Loucy (cell line): ENCODE data around the gene PBX4.

Source experiments
- H2AFZ ChIP-seq: fragments of 200-600 bp; sonication (generic); 2 replicates; pipeline ENCODE4 v1.6.0; 2016; ENCODE audit warnings: antibody characterized with exemption, mild to moderate bottlenecking, low read length, moderate library complexity
- H3F3A ChIP-seq: fragments of 200-600 bp; 2 replicates; pipeline ENCODE4 v1.6.0; 2016; ENCODE audit warnings: antibody characterized with exemption, low read depth, mild to moderate bottlenecking
- H3K27me3 ChIP-seq: fragments of 200-600 bp; sonication (generic); 2 replicates; pipeline ENCODE4 v1.6.1; 2014; ENCODE audit warnings: low read length, mild to moderate bottlenecking; ENCODE audit not compliant: insufficient read depth, poor library complexity, severe bottlenecking
- H3K36me3 ChIP-seq: fragments of 200-600 bp; sonication (generic); 2 replicates; pipeline ENCODE4 v1.6.1; 2016; ENCODE audit warnings: low read length; ENCODE audit not compliant: insufficient read depth
- H3K4me1 ChIP-seq: fragments of 200-600 bp; sonication (generic); 2 replicates; pipeline ENCODE4 v1.5.1; 2014; ENCODE audit warnings: low read length, mild to moderate bottlenecking; ENCODE audit not compliant: insufficient read depth, poor library complexity, severe bottlenecking
- H3K4me2 ChIP-seq: fragments of 200-600 bp; sonication (generic); 2 replicates; pipeline ENCODE4 v1.6.0; 2014; ENCODE audit warnings: antibody characterized with exemption, low read length, low read depth, mild to moderate bottlenecking; ENCODE audit not compliant: poor library complexity, severe bottlenecking
- H3K4me3 ChIP-seq: fragments of 200-600 bp; sonication (generic); 2 replicates; pipeline ENCODE4 v1.5.1; 2014; ENCODE audit warnings: low read length, mild to moderate bottlenecking, mixed read lengths; ENCODE audit not compliant: poor library complexity, severe bottlenecking
- H3K79me2 ChIP-seq: fragments of 200-600 bp; sonication (generic); 2 replicates; pipeline ENCODE4 v1.6.1; 2014; ENCODE audit warnings: low read length; ENCODE audit not compliant: insufficient read depth
- H3K9ac ChIP-seq: fragments of 200-600 bp; sonication (generic); 2 replicates; pipeline ENCODE4 v1.6.0; 2014; ENCODE audit warnings: mild to moderate bottlenecking, low read depth, low read length, moderate library complexity; ENCODE audit not compliant: poor library complexity, severe bottlenecking
- H3K9me2 ChIP-seq: fragments of 200-600 bp; sonication (generic); replicated peaks from 2 replicates; pipeline ENCODE4 v1.6.1; 2016; ENCODE audit warnings: low read depth, low read length, mixed read lengths
- H3K9me3 ChIP-seq: fragments of 200-600 bp; sonication (generic); 2 replicates; pipeline ENCODE4 v1.6.1; 2014; ENCODE audit warnings: mild to moderate bottlenecking, antibody characterized with exemption, low read length, low read depth; ENCODE audit not compliant: insufficient read depth
- H4K20me1 ChIP-seq: fragments of 200-600 bp; sonication (generic); 2 replicates; pipeline ENCODE4 v1.6.0; 2014; ENCODE audit warnings: antibody characterized with exemption, low read length, mild to moderate bottlenecking; ENCODE audit not compliant: insufficient read depth, poor library complexity, severe bottlenecking
- CTCF ChIP-seq: fragments of 200-600 bp; sonication (generic); conservative IDR thresholded peaks from 2 replicates; pipeline ENCODE4 v1.5.1; 2014; ENCODE audit warnings: mild to moderate bottlenecking, antibody characterized with exemption, low read length
- EZH2phosphoT487 ChIP-seq: fragments of 200-600 bp; IDR thresholded peaks from 2 replicates; pipeline ENCODE4 v1.6.1; 2018; ENCODE audit warnings: antibody characterized with exemption, mild to moderate bottlenecking, moderate library complexity, borderline replicate concordance

PBX4 gene

GRCh38 chr19:19637523-19638251 is 19.2 kb upstream of the PBX4 start:
- Histone ChIP-seq H3K9me2 (no peaks in the 10 kb centered on the region), H3K9ac (no peak overlapping the region), H3F3A (no peaks in the 10 kb centered on the region), H4K20me1 (no peaks in the 10 kb centered on the region), H3K9me3 (no peaks in the 10 kb centered on the region), H3K4me1 (peaks cover 10% of the 10 kb centered on the region), H3K79me2 (peaks cover 6% of the 10 kb centered on the region; the same call in 1 of the 2 replicates), H3K27me3 (no peaks in the 10 kb centered on the region), H2AFZ (no peak overlapping the region), H3K4me3 (no peak overlapping the region), H3K4me2 (no peak overlapping the region), H3K36me3 (peaks cover 17% of the 10 kb centered on the region; the same call in 1 of the 2 replicates)
- TF ChIP-seq CTCF (no peak), EZH2phosphoT487 (no peak)

GRCh38 chr19:19637186-19637522 is 18.7 kb upstream of the PBX4 start:
- Histone ChIP-seq H4K20me1 (no peaks in the 10 kb centered on the region), H3F3A (no peaks in the 10 kb centered on the region), H3K4me2 (no peak overlapping the region), H2AFZ (no peak overlapping the region), H3K9me3 (no peaks in the 10 kb centered on the region), H3K4me3 (no peak overlapping the region), H3K36me3 (peaks cover 17% of the 10 kb centered on the region; the same call in 1 of the 2 replicates), H3K79me2 (peaks cover under 1% of the 10 kb centered on the region; the same call in 1 of the 2 replicates), H3K9ac (no peak overlapping the region), H3K27me3 (no peaks in the 10 kb centered on the region), H3K9me2 (no peaks in the 10 kb centered on the region), H3K4me1 (peaks cover 5% of the 10 kb centered on the region)
- no peak for TF ChIP-seq CTCF
- no peak for TF ChIP-seq EZH2phosphoT487

GRCh38 chr19:19636573-19637185 is 18.2 kb upstream of the PBX4 start:
- Histone ChIP-seq H4K20me1 (no peaks in the 10 kb centered on the region), H3K9me2 (no peaks in the 10 kb centered on the region), H3K4me1 (no peaks in the 10 kb centered on the region), H3K79me2 (no peaks in the 10 kb centered on the region), H3K4me3 (no peak overlapping the region), H3F3A (no peaks in the 10 kb centered on the region), H3K27me3 (no peaks in the 10 kb centered on the region), H3K36me3 (peaks cover 17% of the 10 kb centered on the region; the same call in 1 of the 2 replicates), H2AFZ (no peak overlapping the region), H3K9ac (no peak overlapping the region), H3K9me3 (no peaks in the 10 kb centered on the region), H3K4me2 (no peak overlapping the region)
- no peak for TF ChIP-seq EZH2phosphoT487
